ENCODE data around the gene ABCC8.
"Not testable (repeated sequence)": the region's sequence is repeated elsewhere in the genome, so short reads cannot be mapped to it uniquely, and the experiment has no call there.

ABCC8 gene

GRCh38 chr11:17428925-17429324 is 47.7 kb downstream of the ABCC8 start:
- no peak for DNase-seq (ENCODE audit: low spot score)

GRCh38 chr11:17428261-17428660 is 48.4 kb downstream of the ABCC8 start:
- no peak for DNase-seq (ENCODE audit: low spot score)

- DNase-seq (ENCODE audit: low spot score) = not testable (repeated sequence)
Measured at GRCh38 chr11:17426233-17426632, 50.4 kb downstream of the ABCC8 start.

GRCh38 chr11:17423533-17424310 is 52.9 kb downstream of the ABCC8 start:
- DNase-seq (ENCODE audit: low spot score) = no peak

GRCh38 chr11:17421781-17422180 is 54.9 kb downstream of the ABCC8 start:
- no peak for DNase-seq (ENCODE audit: low spot score)

GRCh38 chr11:17418444-17419081 is 58.1 kb downstream of the ABCC8 start:
- DNase-seq (ENCODE audit: low spot score) = no peak

GRCh38 chr11:17416492-17416891 is 60.2 kb downstream of the ABCC8 start:
- no peak for DNase-seq (ENCODE audit: low spot score)

- DNase-seq (ENCODE audit: low spot score) = no peak
Measured at GRCh38 chr11:17415523-17416104, 61.0 kb downstream of the ABCC8 start.

GRCh38 chr11:17414992-17415391 is 61.7 kb downstream of the ABCC8 start:
- no peak for DNase-seq (ENCODE audit: low spot score)

GRCh38 chr11:17414317-17414737 is 62.3 kb downstream of the ABCC8 start:
- no peak for DNase-seq (ENCODE audit: low spot score)

GRCh38 chr11:17413414-17414316 is 63.0 kb downstream of the ABCC8 start:
- DNase-seq (ENCODE audit: low spot score) = no peak

GRCh38 chr11:17412488-17413180 is 64.0 kb downstream of the ABCC8 start:
- peak; percentile 50 for DNase-seq (ENCODE audit: low spot score)

GRCh38 chr11:17411418-17411817 is 65.2 kb downstream of the ABCC8 start:
- DNase-seq (ENCODE audit: low spot score) = no peak

- DNase-seq (ENCODE audit: low spot score) = no peak
Measured at GRCh38 chr11:17410606-17411379, 65.9 kb downstream of the ABCC8 start.

- no peak for DNase-seq (ENCODE audit: low spot score)
Measured at GRCh38 chr11:17408641-17409040, 68.0 kb downstream of the ABCC8 start.

GRCh38 chr11:17408026-17408425 is 68.6 kb downstream of the ABCC8 start:
- no peak for DNase-seq (ENCODE audit: low spot score)

- no peak for DNase-seq (ENCODE audit: low spot score)
Measured at GRCh38 chr11:17407575-17407974, 69.1 kb downstream of the ABCC8 start.

GRCh38 chr11:17406818-17407149 is 69.9 kb downstream of the ABCC8 start:
- DNase-seq (ENCODE audit: low spot score) = no peak

GRCh38 chr11:17406082-17406817 is 70.4 kb downstream of the ABCC8 start:
- no peak for DNase-seq (ENCODE audit: low spot score)

Measured in iPS-NIHi11 (cell line).